ENCODE results near the gene ERICH4.
A peak's percentile ranks its signal among the peaks of the same experiment; 100 is the strongest.
"Not testable (repeated sequence)": the region's sequence is repeated elsewhere in the genome, so short reads cannot be mapped to it uniquely, and the experiment has no call there.

Gene ERICH4, protein sequence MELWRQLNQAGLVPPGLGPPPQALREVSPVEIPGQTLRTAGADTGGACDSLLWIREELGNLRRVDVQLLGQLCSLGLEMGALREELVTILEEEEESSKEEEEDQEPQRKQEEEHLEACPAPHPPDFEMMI

DNA sequence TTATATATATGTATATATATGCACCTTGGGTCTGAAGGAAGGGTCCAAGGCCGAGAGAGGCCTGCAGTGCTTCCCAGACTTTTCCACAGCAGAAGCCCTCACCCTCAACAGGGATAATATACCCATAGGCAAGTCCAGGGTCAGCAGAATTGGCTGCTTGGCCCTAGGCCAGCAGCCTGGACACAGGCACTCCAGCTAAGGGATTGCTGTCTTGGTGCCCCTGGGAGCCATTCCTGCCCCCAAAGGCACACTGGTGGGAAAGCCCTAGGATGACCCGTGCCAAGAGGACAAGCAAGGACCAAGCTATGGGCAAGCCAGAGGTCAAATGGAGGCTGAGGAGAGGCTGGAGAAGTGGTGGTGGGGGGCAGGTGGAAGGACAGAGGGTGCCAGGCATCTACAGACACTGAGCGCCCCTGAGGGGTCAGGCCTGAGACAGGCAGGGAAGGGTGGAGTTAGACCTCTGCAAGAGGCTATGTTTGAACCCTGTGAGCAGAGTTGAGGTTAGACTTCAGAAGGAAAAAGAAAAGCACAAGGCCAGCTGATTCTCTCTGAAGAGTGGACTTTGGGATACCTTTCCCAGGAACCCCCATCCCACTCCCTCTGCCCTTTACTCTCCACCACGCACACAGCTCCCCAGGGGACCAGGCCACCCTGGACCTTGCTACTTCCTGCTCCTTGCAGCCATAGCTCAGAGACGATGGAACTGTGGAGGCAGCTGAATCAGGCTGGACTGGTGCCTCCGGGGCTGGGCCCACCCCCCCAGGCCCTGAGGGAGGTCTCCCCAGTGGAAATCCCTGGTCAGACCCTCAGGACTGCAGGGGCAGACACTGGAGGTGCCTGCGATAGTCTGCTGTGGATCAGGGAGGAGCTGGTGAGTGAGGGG, at the start of gene ERICH4:
Gene ERICH4 (plus strand): TSS at position 684 of the 883 bp plus-strand sequence. CDS start 14 bp downstream, at position 698.
- DNase-seq: no peak

GRCh38 chr19:41395355-41395754, 47.6 kb upstream of the ERICH4 start:
- DNase-seq: no peak

DNA sequence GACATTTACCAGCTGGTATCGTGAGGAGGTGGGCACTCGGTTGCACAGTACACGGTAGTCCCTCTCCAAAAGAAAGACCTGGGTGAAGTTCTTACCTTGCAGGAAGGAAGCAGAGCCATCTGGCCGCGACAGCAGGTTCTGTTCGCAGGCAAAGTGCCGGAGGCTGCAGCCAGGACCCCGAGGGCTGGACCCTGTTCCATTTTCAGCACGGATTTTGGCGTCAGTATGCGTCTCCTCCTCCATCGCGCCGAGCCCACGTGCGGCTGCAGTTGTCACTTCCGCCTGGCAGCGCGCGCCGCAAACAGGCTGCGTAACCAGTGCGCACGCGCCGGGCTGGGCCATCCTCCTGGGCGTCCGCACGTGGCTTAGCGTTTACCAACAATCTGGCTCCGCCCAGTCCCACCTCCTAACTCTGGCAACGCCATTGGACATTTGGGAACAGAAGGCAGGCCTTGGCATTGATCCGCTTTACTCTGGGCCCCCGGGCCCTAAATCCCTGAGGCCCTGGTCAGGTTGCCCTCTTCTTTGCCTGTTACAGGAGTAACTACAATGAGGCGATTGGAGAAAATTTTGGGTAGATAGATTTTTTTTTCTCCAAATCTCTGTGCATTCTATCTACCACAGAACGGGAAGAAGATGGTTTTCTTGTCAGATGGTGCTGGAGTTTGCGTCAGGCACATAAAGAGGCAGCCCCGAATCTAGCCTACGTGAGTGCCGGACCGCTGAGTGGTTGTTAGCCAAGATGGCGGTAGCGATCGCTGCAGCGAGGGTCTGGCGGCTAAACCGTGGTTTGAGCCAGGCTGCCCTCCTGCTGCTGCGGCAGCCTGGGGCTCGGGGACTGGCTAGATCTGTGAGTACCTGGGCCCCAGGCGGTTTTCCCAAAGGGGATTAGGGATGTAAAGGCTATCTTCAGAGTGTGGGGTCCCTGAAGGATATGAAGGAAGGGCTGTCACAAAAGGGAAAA, 45.6 kb upstream of the ERICH4 start, which contains the start of the genes BCKDHA and EXOSC5:
Gene BCKDHA (plus strand): TSS at position 733 of the 964 bp plus-strand sequence. CDS start 10 bp downstream, at position 743.
Gene EXOSC5 (minus strand): TSS at position 274 of the 964 bp plus-strand sequence. CDS start 31 bp downstream, at position 243.
- peak; percentile 89 to 99 for DNase-seq

DNA sequence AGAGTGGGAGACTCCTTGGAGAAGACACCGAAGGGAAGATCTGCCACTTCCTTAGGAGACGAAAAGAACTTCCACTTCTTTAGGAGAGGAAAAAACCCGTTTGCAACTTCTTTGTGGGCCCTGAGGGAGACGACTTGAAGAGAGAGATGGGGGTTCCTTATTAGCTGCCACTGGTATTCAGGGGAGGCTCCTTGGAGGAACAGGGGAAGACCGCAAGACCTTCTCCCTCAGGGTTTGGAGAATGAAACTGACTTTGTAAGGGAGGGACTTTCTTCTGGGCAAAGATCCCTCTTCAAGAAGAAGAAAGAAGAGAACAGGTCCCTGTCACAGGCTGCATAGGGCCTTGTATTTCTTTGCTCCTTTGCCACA, 44.9 kb upstream of the ERICH4 start:
- no peak for DNase-seq

DNA sequence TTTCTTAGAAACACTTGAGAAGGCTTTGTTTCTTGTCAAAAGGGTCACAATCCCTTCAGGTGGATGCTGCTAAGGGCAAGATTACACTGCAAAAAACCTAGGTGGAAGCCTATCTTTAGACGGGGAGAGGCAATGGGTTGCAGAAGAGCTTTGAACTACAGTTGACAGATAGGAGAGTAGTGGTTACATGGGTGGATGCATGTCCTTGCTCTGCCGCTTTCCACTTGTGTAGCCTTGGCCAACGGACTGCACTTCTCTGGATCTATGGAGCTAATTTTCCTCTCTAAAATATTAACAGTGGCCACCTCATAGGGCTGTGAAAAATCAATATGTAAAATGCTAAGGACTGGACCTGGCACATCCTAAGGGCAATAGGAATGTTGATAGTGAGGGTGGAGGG, 44.4 kb upstream of the ERICH4 start:
- DNase-seq: no peak

DNA sequence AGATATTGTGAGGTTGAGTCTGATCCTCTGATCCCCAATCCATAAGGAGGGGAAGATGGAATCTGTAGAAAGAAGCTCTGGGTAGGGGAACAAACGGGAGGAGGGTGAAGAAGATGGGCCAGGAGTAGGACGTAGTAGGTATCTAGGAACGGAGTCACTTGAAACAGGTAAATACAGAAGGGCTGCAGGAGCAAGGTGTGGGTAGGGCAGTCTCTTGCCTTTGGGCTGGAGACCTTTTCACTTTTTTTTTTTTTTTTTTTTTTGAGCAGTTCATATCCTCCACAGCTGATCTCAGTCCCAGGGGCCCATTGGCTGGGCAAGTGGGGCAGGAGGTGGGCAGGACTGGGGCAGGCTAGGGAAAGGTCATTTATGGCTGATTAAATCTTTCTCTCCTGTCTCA, 43.9 kb upstream of the ERICH4 start:
- DNase-seq: no peak

GRCh38 chr19:41399525-41399924, 43.4 kb upstream of the ERICH4 start:
- DNase-seq: no peak

- no peak for DNase-seq
Measured at GRCh38 chr19:41401483-41401882, 41.5 kb upstream of the ERICH4 start.

- no peak for DNase-seq
Measured at GRCh38 chr19:41402010-41402409, 40.9 kb upstream of the ERICH4 start.

- no peak for DNase-seq
Measured at GRCh38 chr19:41403181-41403970, 39.6 kb upstream of the ERICH4 start.

- no peak for DNase-seq
Measured at GRCh38 chr19:41405776-41406175, 37.2 kb upstream of the ERICH4 start.

- DNase-seq: peak; percentile 7 to 83
Measured at GRCh38 chr19:41407271-41407670, 35.7 kb upstream of the ERICH4 start.

DNA sequence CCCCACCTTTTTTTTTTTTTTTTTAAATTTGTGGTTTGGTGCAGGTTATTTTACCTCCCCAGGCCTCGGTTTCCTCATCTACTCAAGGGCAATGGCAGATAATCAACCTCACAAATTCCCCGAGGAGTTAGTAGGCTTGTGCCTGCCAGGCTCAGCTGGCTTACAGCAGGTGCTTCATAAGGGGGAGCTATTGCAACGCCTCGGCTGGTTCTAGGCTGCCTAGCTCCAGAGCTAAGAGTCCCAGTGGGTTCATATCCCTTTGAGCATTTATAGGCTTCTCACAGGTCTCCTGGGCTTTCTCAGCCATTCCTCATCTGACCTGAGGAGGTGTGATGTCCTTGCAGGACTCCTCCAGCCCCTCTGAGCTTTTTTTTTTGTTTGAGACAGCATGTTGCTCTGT, 34.7 kb upstream of the ERICH4 start:
- DNase-seq: no peak

DNA sequence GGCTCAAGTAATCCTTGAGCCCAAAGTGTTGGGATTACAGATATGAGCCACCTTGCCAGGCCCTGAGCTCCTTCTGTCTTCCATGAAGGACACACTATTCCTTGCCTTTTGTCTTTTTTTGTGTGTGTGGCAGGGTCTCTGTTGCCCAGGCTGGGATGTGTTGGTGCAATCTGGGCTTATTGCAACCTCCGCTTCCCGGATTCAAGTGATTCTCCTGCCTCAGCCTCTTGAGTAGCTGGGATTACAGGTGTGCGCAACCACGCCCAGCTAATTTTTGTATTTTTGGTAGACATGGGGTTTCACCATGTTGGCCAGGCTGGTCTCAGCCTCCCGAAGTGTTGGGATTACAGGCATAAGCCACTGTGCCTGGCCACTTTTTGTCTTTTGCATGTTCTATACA, 34.1 kb upstream of the ERICH4 start:
- DNase-seq: not testable (repeated sequence)

DNA sequence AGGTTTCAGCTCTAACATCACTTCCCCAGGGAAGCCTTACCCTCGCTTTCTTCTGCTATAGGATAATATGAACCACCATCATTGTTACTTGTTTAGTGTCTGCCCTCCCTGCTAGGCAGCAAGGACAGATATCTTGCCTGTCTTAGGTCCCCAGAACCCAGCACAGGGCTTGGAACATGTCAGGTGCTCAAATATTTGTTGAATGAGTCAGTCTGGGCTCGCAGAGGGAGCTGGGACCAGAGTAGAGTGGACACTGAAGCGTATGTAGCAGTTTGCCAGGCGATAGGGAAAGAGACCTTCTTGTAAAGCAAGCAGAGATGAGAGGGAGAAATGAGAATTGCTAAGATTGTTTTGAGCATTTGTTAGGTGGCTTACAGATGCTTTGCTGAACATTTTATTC, 33.7 kb upstream of the ERICH4 start:
- no peak for DNase-seq

DNA sequence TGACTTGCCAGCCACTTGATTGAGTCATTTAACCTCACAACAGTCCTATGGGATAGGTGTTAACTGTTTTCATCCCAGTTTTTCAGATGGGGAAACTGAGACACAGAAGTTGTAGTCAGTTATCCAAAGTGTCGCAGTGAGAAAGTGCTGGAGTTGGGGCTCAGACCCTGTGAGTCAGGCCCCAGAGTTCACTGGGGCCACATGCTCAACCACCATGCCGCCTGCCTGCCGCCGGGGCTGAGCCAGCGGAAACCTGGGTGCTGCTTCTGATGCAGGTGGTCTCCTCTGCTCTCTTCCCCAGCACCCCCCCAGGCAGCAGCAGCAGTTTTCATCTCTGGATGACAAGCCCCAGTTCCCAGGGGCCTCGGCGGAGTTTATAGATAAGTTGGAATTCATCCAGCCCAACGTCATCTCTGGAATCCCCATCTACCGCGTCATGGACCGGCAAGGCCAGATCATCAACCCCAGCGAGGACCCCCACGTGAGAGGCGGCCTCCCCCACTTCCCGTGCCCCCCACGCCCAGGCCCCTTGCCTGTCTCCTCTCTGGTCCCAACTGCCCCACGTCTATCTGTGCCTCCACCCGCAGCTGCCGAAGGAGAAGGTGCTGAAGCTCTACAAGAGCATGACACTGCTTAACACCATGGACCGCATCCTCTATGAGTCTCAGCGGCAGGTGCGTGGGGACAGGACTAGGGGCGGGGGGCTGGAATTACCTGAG, 32.5 kb upstream of the ERICH4 start:
- no peak for DNase-seq

DNA sequence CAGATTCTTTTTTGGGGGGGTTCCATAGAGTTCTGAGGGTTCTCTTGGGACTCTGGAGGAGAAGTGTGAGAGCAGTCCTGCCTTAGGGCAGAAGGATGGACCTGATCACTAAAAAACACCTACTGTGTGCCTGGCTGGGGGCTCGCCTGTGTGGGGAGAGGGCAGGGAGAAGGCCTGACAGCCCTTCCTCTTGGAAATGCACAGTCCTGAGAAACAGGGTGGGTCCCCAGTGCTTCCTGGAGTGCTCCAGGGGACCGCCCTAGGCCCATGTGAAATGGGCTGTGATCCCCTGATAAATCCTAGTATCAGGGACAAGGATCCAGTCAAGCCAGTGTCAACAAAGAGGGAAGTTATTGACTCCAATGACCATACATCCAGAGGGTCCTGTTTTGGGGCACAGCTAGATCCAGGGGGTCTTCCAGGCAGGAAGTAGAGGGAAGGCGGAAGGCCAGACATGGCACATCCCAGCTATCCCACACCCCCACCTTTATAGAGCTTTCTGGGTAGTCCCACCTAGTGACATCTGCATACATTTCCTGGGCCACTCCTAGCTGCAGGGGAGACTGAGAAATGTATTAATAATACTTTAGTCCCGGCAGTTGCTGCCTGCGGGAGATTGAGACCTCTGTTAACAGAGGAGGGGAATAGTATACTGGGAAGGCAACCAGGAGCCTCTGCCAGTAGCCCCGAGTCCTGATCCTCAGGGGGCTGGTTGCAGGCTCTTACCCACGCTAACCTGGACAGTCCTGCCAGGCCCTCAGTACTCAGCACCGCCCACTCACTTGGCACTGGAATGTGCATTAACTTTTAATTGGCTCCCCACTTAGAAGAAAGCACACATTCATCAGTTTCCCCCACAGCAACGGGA, 31.6 kb upstream of the ERICH4 start:
- DNase-seq: no peak

DNA sequence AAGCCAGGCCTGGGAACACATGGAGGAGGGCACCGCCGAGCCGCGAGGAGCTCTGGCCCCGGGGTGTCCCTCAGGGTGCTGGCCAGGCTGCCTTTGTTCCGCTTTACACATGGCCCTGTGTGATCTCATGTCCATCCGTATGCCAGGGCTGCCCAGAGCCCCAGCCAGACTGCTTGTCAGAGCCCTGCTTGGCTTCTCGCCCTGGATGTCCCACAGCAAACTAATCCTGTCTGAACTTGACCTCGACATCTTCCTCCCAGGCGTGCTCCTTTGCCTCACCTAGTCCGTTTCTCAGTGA, 31.0 kb upstream of the ERICH4 start:
- no peak for DNase-seq

GRCh38 chr19:41412953-41413352, 30.0 kb upstream of the ERICH4 start:
- DNase-seq: no peak

DNA sequence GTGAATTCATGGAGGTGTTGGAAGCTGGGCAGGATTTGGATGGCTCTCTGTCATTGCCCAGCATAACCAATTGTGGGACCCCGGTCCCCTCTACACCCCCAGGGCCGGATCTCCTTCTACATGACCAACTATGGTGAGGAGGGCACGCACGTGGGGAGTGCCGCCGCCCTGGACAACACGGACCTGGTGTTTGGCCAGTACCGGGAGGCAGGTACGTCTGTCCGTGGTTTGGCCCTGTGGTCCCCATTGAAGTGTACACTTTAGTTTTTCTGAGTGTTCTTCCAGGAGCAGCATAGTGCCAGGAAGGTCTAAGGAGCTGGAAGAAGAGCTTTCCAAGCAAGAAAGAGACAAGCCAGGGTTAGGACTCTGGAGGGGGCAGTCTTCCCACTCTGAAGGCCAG, 29.0 kb upstream of the ERICH4 start:
- DNase-seq: no peak

DNA sequence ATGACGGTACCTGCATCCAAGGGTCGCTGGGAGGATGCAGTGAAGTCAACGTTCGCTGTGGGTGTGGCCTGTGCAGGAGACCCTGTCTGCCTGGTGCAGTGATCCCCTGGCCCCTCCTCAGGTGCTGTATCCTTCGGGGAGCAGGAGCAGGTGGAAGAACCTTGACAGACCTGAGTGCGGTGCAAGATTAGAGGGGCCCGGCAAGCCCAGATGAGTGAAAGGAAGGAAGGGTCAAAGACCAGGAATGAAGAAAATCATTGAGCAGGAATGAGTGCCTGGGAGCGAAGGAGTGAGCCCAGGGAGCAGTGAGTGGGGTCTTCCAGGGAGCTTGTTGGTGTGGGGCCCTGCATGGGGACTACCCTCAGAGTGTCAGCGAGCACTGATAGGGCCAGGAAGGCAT, 28.5 kb upstream of the ERICH4 start:
- DNase-seq: no peak

Measured in bone marrow (tissue), 2 donors.